ENCODE measurements around the gene SIGLEC15.
A peak's percentile ranks its signal among the peaks of the same experiment; 100 is the strongest.

Gene SIGLEC15

GRCh38 chr18:45839414-45840395, 14.2 kb downstream of the SIGLEC15 start:
- Histone ChIP-seq H3K4me3 (replicated peaks; ENCODE audit: insufficient read depth, low read length) (no peak overlapping the region), H3K27me3 (ENCODE audit: insufficient read depth, poor library complexity, severe bottlenecking) (no peaks in the 10 kb centered on the region), H3K27ac (replicated peaks) (no peak overlapping the region)
- peak; percentile 62 for TF ChIP-seq CTCF (IDR thresholded peaks at IDR 0.05; ENCODE audit: insufficient read depth, low read length)
- TF ChIP-seq, protein P1, sequence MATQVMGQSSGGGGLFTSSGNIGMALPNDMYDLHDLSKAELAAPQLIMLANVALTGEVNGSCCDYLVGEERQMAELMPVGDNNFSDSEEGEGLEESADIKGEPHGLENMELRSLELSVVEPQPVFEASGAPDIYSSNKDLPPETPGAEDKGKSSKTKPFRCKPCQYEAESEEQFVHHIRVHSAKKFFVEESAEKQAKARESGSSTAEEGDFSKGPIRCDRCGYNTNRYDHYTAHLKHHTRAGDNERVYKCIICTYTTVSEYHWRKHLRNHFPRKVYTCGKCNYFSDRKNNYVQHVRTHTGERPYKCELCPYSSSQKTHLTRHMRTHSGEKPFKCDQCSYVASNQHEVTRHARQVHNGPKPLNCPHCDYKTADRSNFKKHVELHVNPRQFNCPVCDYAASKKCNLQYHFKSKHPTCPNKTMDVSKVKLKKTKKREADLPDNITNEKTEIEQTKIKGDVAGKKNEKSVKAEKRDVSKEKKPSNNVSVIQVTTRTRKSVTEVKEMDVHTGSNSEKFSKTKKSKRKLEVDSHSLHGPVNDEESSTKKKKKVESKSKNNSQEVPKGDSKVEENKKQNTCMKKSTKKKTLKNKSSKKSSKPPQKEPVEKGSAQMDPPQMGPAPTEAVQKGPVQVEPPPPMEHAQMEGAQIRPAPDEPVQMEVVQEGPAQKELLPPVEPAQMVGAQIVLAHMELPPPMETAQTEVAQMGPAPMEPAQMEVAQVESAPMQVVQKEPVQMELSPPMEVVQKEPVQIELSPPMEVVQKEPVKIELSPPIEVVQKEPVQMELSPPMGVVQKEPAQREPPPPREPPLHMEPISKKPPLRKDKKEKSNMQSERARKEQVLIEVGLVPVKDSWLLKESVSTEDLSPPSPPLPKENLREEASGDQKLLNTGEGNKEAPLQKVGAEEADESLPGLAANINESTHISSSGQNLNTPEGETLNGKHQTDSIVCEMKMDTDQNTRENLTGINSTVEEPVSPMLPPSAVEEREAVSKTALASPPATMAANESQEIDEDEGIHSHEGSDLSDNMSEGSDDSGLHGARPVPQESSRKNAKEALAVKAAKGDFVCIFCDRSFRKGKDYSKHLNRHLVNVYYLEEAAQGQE (IDR thresholded peaks at IDR 0.05; ENCODE audit: insufficient replicate concordance, low read depth), result no peak
- no peak for TF ChIP-seq POLR2AphosphoS5 (IDR thresholded peaks at IDR 0.05; ENCODE audit: low read depth)
- no peak for TF ChIP-seq SPI1 (IDR thresholded peaks at IDR 0.05; ENCODE audit: borderline replicate concordance, low read depth)
- TF ChIP-seq GABPA (IDR thresholded peaks at IDR 0.05; ENCODE audit: low read depth), result no peak
- peak in 1 of 2 experiments; percentile 80 for DNase-seq (ENCODE audit: low read depth in 1 of 2, low spot score in 1 of 2)

DNA sequence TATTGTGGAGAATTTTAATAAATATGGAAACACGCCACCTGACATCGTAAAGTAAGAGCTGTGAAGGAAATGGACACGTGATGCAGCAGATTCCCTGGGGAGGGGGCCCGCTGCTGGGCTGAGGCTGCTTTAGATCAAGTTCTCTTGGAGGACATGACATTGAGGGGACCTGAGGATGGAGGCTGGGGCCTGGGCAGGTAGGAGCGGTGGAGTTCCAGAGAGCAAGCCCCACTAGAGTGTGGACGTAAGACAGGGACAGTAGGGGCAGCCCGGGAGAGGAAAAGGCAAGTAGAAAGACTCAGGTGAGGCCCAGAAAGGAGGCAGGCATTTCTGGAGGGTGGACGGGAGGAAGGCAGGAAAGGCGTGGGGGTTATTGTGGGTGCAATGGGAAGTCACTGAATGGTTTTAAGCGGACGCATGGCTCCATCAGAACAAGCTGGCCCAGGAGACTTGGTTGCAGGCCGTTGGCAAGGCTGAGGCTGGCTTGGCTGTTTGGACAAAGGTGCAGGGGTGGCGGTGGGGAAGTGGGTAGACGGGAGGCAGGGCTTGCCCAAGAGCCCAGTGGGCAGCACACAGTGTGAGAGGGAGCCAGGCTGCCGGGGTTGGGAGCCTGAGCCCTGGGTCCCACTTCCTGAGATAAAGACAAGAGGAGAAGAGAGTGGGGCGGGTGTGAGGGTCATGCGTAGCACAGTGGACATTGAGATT, 15.7 kb downstream of the SIGLEC15 start:
- Histone ChIP-seq H3K4me3 (replicated peaks; ENCODE audit: insufficient read depth, low read length) (no peak overlapping the region), H3K27ac (replicated peaks) (no peak overlapping the region), H3K27me3 (ENCODE audit: insufficient read depth, poor library complexity, severe bottlenecking) (no peaks in the 10 kb centered on the region)
- TF ChIP-seq POLR2AphosphoS5 (IDR thresholded peaks at IDR 0.05; ENCODE audit: low read depth), result no peak
- TF ChIP-seq CTCF (IDR thresholded peaks at IDR 0.05; ENCODE audit: insufficient read depth, low read length), result no peak
- TF ChIP-seq GABPA (IDR thresholded peaks at IDR 0.05; ENCODE audit: low read depth), result no peak
- no peak for TF ChIP-seq SPI1 (IDR thresholded peaks at IDR 0.05; ENCODE audit: borderline replicate concordance, low read depth)
- TF ChIP-seq, protein P1 (IDR thresholded peaks at IDR 0.05; ENCODE audit: insufficient replicate concordance, low read depth), result no peak
- DNase-seq (ENCODE audit: low read depth in 1 of 2, low spot score in 1 of 2), result no peak

- H3K27me3 ChIP-seq (ENCODE audit: insufficient read depth, poor library complexity, severe bottlenecking), result no peaks in the 10 kb centered on the region
- no peak for DNase-seq (ENCODE audit: low read depth in 1 of 2, low spot score in 1 of 2)
- no peak overlapping the region for H3K4me3 ChIP-seq (replicated peaks; ENCODE audit: insufficient read depth, low read length)
- TF ChIP-seq POLR2AphosphoS5 (IDR thresholded peaks at IDR 0.05; ENCODE audit: low read depth) (no peak), SPI1 (IDR thresholded peaks at IDR 0.05; ENCODE audit: borderline replicate concordance, low read depth) (no peak), GABPA (IDR thresholded peaks at IDR 0.05; ENCODE audit: low read depth) (no peak), CTCF (IDR thresholded peaks at IDR 0.05; ENCODE audit: insufficient read depth, low read length) (no peak)
- TF ChIP-seq, protein P1 (IDR thresholded peaks at IDR 0.05; ENCODE audit: insufficient replicate concordance, low read depth), result no peak
- H3K27ac ChIP-seq (replicated peaks), result no peak overlapping the region
Observed at GRCh38 chr18:45841765-45842442, 16.4 kb downstream of the SIGLEC15 start.

Data from HL-60 (cell line).